ENCODE data around the gene SMIM45.

SMIM45 gene

DNA sequence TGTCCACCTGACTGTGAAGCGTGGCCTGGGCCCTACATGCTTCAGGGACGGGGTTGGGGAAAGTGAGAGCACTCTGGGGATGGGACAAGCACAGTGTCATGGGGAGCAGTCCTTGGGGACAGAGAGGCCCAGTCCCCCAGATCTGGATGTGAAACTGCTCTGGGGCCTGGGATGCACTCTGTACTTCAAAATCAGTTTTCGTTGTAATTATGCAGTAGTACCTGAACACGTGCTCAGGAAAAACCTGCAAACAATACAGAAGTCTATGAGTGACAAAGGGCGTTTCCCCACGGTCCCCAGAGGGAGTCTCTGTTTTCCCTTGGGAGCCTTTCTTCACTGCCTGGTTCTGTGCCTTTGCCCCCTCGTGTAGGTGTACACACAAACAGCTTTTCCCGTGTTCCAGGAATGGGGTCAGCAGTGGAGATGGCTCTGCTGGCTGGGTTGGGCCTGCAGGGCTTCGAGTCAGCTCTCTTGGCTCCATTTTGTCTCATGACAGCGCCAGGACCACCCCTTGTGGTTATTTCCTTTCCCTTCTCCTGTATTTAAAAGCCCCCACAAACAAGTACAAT lies 20.2 kb upstream of the SMIM45 start:
- POLR2A ChIA-PET (ENCODE audit: unreplicated experiment): no interaction called here
- DNase-seq (no peak), ATAC-seq (ENCODE audit: low read depth) (no peak)
- TF ChIP-seq POLR2A (IDR thresholded peaks at IDR 0.05; ENCODE audit: low read depth, low read length) (no peak), RFX5 (IDR thresholded peaks at IDR 0.05; ENCODE audit: low read depth, low read length) (no peak), NFE2L2 (IDR thresholded peaks at IDR 0.05; ENCODE audit: low read depth, low read length) (no peak), RAD21 (IDR thresholded peaks at IDR 0.05; ENCODE audit: low read length) (no peak), MAZ (IDR thresholded peaks at IDR 0.05; ENCODE audit: borderline replicate concordance, low read depth, low read length) (no peak), MAFK (IDR thresholded peaks at IDR 0.05; ENCODE audit: low read depth, low read length) (no peak), BHLHE40 (IDR thresholded peaks at IDR 0.05; ENCODE audit: low read depth, low read length) (no peak), FOS (IDR thresholded peaks at IDR 0.05; ENCODE audit: low read depth, low read length) (no peak), RCOR1 (IDR thresholded peaks at IDR 0.05; ENCODE audit: insufficient replicate concordance, low read length) (no peak), CEBPB (IDR thresholded peaks at IDR 0.05; ENCODE audit: low read depth, low read length) (no peak), SMC3 (IDR thresholded peaks at IDR 0.05; ENCODE audit: low read depth, low read length) (no peak), CTCF (conservative IDR thresholded peaks at IDR 0.05; ENCODE audit: low read depth, low read length) (no peak), CHD1 (IDR thresholded peaks at IDR 0.05; ENCODE audit: low read depth, low read length) (no peak), MXI1 (IDR thresholded peaks at IDR 0.05; ENCODE audit: borderline replicate concordance, low read depth, low read length) (no peak)
- TF ChIP-seq, protein P1, sequence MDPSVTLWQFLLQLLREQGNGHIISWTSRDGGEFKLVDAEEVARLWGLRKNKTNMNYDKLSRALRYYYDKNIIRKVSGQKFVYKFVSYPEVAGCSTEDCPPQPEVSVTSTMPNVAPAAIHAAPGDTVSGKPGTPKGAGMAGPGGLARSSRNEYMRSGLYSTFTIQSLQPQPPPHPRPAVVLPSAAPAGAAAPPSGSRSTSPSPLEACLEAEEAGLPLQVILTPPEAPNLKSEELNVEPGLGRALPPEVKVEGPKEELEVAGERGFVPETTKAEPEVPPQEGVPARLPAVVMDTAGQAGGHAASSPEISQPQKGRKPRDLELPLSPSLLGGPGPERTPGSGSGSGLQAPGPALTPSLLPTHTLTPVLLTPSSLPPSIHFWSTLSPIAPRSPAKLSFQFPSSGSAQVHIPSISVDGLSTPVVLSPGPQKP (IDR thresholded peaks at IDR 0.05; ENCODE audit: borderline replicate concordance, low read depth, low read length): no peak
- TF ChIP-seq, protein P2, sequence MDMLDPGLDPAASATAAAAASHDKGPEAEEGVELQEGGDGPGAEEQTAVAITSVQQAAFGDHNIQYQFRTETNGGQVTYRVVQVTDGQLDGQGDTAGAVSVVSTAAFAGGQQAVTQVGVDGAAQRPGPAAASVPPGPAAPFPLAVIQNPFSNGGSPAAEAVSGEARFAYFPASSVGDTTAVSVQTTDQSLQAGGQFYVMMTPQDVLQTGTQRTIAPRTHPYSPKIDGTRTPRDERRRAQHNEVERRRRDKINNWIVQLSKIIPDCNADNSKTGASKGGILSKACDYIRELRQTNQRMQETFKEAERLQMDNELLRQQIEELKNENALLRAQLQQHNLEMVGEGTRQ (IDR thresholded peaks at IDR 0.05; ENCODE audit: low read depth, low read length): no peak
- Histone ChIP-seq H3K27ac (ENCODE audit: insufficient read depth, low read length) (no peak overlapping the region), H2AK9ac (replicated peaks; ENCODE audit: low read depth, low read length, poor library complexity) (no peak overlapping the region), H2BK15ac (ENCODE audit: low read depth, low read length) (no peak overlapping the region), H3K27me3 (ENCODE audit: control insufficient read depth, insufficient read depth, low read length) (no peaks in the 10 kb centered on the region), H3K4me2 (ENCODE audit: low read depth, low read length) (no peak overlapping the region), H4K91ac (ENCODE audit: insufficient read depth, low read depth, low read length) (no peak overlapping the region), H3K4ac (ENCODE audit: low read depth, low read length) (no peak overlapping the region), H3K4me1 (ENCODE audit: control insufficient read depth, insufficient read depth, low read length) (no peaks in the 10 kb centered on the region), H3K18ac (ENCODE audit: low read depth, low read length) (no peak overlapping the region), H3K56ac (ENCODE audit: extremely low read depth, insufficient read depth, low read length) (no peak overlapping the region), H3K14ac (replicated peaks; ENCODE audit: low read depth, low read length) (no peak overlapping the region), H3K4me3 (ENCODE audit: insufficient read depth, low read depth, low read length) (no peak overlapping the region), H3K36me3 (ENCODE audit: control insufficient read depth, insufficient read depth, low read length) (no peaks in the 10 kb centered on the region), H4K8ac (ENCODE audit: low read depth in 2 of 2, low read length in 2 of 2) (no peak overlapping the region), H3K79me1 (ENCODE audit: low read depth in 1 of 2, low read length in 2 of 2) (no peaks in the 10 kb centered on the region), H2BK120ac (ENCODE audit: low read depth, low read length) (no peak overlapping the region), H4K20me1 (ENCODE audit: insufficient read depth, low read length) (no peaks in the 10 kb centered on the region; the same call in 1 of the 2 replicates), H4K5ac (ENCODE audit: low read depth, low read length) (no peak overlapping the region), H2BK5ac (ENCODE audit: low read depth, low read length, poor library complexity, severe bottlenecking) (no peak overlapping the region), H2AK5ac (ENCODE audit: low read depth, low read length) (no peak overlapping the region), H3K9me3 (ENCODE audit: control insufficient read depth, insufficient read depth, low read length) (no peaks in the 10 kb centered on the region), H3K23ac (ENCODE audit: low read depth, low read length) (no peak overlapping the region), H2BK20ac (ENCODE audit: low read depth, low read length) (no peak overlapping the region), H3K9me1 (ENCODE audit: insufficient read depth, low read length) (no peaks in the 10 kb centered on the region; the same call in 1 of the 2 replicates), H3K9ac (ENCODE audit: low read depth, low read length) (no peak overlapping the region), H2AFZ (replicated peaks; ENCODE audit: low read length, poor library complexity) (no peak overlapping the region)
- no CpG with 5 or more reads among the region's 10 CpGs for WGBS, 2 experiments (ENCODE audit: extremely low coverage in 2 of 2, insufficient read length in 1 of 2)
- in situ Hi-C loops (cut with MboI; ENCODE audit: low sequenced_read_pairs): no loop called here
- dilution Hi-C loops (cut with HindIII; ENCODE audit: low sequenced_read_pairs, unreplicated experiment): no loop called here
- no TSS peak for BruUV-seq (replicated peaks)
- CTCF ChIA-PET: no interaction called here
- intact Hi-C loops (cut with micrococcal nuclease): no loop called here

Data from IMR-90 (cell line).